ENCODE data around the gene IL17RE.

Gene IL17RE

GRCh38 chr3:9908286-9908685, 5.6 kb downstream of the IL17RE start:
- no peak for DNase-seq

GRCh38 chr3:9909221-9910013, 6.8 kb downstream of the IL17RE start:
- DNase-seq, result no peak

GRCh38 chr3:9911863-9912262, 9.2 kb downstream of the IL17RE start:
- DNase-seq, result no peak

GRCh38 chr3:9912294-9912935, 9.8 kb downstream of the IL17RE start:
- DNase-seq, result peak; percentile 37

GRCh38 chr3:9913601-9914000, 11.0 kb downstream of the IL17RE start:
- DNase-seq, result no peak

- no peak for DNase-seq
Measured at GRCh38 chr3:9914011-9914410, 11.4 kb downstream of the IL17RE start.

GRCh38 chr3:9914559-9915253, 12.1 kb downstream of the IL17RE start:
- no peak for DNase-seq

GRCh38 chr3:9915254-9916141, 12.8 kb downstream of the IL17RE start:
- DNase-seq, result peak; percentile 29

GRCh38 chr3:9916346-9916733, 13.7 kb downstream of the IL17RE start:
- no peak for DNase-seq

GRCh38 chr3:9916734-9917680, 14.4 kb downstream of the IL17RE start, which contains the start of gene IL17RC:
Gene IL17RC, plus strand, starts transcription at chr3:9917098. Its CDS starts 218 bp downstream, at chr3:9917316.
- no peak for DNase-seq

GRCh38 chr3:9917820-9918219, 15.2 kb downstream of the IL17RE start:
- no peak for DNase-seq

- no peak for DNase-seq
Measured at GRCh38 chr3:9918261-9919038, 15.8 kb downstream of the IL17RE start.

GRCh38 chr3:9928158-9928557, 25.5 kb downstream of the IL17RE start:
- DNase-seq, result no peak

GRCh38 chr3:9930804-9931418, 28.3 kb downstream of the IL17RE start:
- DNase-seq, result no peak

GRCh38 chr3:9932535-9932842, 29.8 kb downstream of the IL17RE start:
- no peak for DNase-seq

- peak; percentile 90 for DNase-seq
Measured at GRCh38 chr3:9932843-9933560, 30.4 kb downstream of the IL17RE start.

GRCh38 chr3:9933561-9934234, 31.1 kb downstream of the IL17RE start, which contains the start of gene CRELD1:
Gene CRELD1, plus strand, starts transcription at chr3:9933834. Its CDS starts 605 bp downstream, at chr3:9934439.
- peak; percentile 98 for DNase-seq

- peak; percentile 57 for DNase-seq
Measured at GRCh38 chr3:9934235-9934621, 31.6 kb downstream of the IL17RE start.

- no peak for DNase-seq
Measured at GRCh38 chr3:9934993-9935392, 32.3 kb downstream of the IL17RE start.
